Mucosa of gallbladder (tissue), 1 donor: ENCODE results near the gene HGFAC. TPM values are rescaled to one million over a fixed set of nuclear protein-coding genes. Genes with fewer than 3 reads are reported as not detected.
A peak's percentile ranks its signal among the peaks of the same experiment; 100 is the strongest.

ENCODE experiments used
- DNase-seq: peaks from one replicate; pipeline ENCODE4 v3.0.0-alpha.2; 2020; ENCODE audit warnings: low spot score
- total RNA-seq: library from RNA; stranded (reverse); gene quantifications from one replicate; pipeline ENCODE4 v1.2.1, GENCODE V29; 2021
- donor health status: DM: no; HTN: no; CAD: no.

HGFAC gene
- total RNA-seq, 1 donor from 2014 or later = 1.9 TPM

- DNase-seq = no peak
Observed at GRCh38 chr4:3473996-3474765, 32.4 kb downstream of the HGFAC start.

- no peak for DNase-seq
Observed at GRCh38 chr4:3475041-3475712, 33.4 kb downstream of the HGFAC start.

GRCh38 chr4:3475713-3476260, 34.0 kb downstream of the HGFAC start:
- no peak for DNase-seq

- DNase-seq = no peak
Observed at GRCh38 chr4:3476341-3476747, 34.6 kb downstream of the HGFAC start.

- DNase-seq = no peak
Observed at GRCh38 chr4:3476936-3477749, 35.4 kb downstream of the HGFAC start.

GRCh38 chr4:3477750-3478430, 36.1 kb downstream of the HGFAC start:
- no peak for DNase-seq

- DNase-seq = no peak
Observed at GRCh38 chr4:3478446-3479357, 36.9 kb downstream of the HGFAC start.

GRCh38 chr4:3479358-3480101, 37.8 kb downstream of the HGFAC start:
- no peak for DNase-seq

GRCh38 chr4:3480528-3481112, 38.9 kb downstream of the HGFAC start:
- peak; percentile 82 for DNase-seq

GRCh38 chr4:3481113-3481531, 39.4 kb downstream of the HGFAC start:
- DNase-seq = no peak

- DNase-seq = no peak
Observed at GRCh38 chr4:3481783-3482393, 40.1 kb downstream of the HGFAC start.

GRCh38 chr4:3482707-3483106, 40.9 kb downstream of the HGFAC start:
- no peak for DNase-seq

GRCh38 chr4:3483471-3483921, 41.7 kb downstream of the HGFAC start:
- DNase-seq = no peak

- peak; percentile 45 for DNase-seq
Observed at GRCh38 chr4:3484057-3484973, 42.5 kb downstream of the HGFAC start.

GRCh38 chr4:3485011-3485791, 43.4 kb downstream of the HGFAC start:
- no peak for DNase-seq

GRCh38 chr4:3485886-3486540, 44.2 kb downstream of the HGFAC start:
- DNase-seq = no peak
